Activated naive CD4-positive, alpha-beta T cell treated with anti-CD3 and anti-CD28 coated beads, Interleukin-2, amount 50 U/mL, for 72 hours (primary cell): ENCODE data around the gene MRPS14. TPM values are rescaled to one million over a fixed set of nuclear protein-coding genes. Genes with fewer than 3 reads are reported as not detected.
A peak's percentile ranks its signal among the peaks of the same experiment; 100 is the strongest.
"Not testable (repeated sequence)": the region's sequence is repeated elsewhere in the genome, so short reads cannot be mapped to it uniquely, and the experiment has no call there.

ENCODE experiments used
- ATAC-seq, 2 donors: fragments of 150-1000 bp; cut with Tn5 transposase; 2 replicates each; pipeline ENCODE4 v1.10.0; 2021; ENCODE audit warnings: mild to moderate bottlenecking in 2 of 2, moderate library complexity in 2 of 2
- DNase-seq, 2 donors: peaks; one replicate each; pipeline ENCODE4 v3.0.0; 2021 to 2022; ENCODE audit warnings: low spot score in 2 of 2
- H3K27ac Mint-ChIP-seq, 2 donors: one replicate each; pipeline ENCODE4 v1.8.0; 2022; ENCODE audit warnings: mild to moderate bottlenecking in 2 of 2, mixed read lengths in 2 of 2
- H3K36me3 Mint-ChIP-seq, 2 donors: one replicate each; pipeline ENCODE4 v1.8.0; 2022; ENCODE audit warnings: mixed read lengths in 2 of 2
- H3K9me3 Mint-ChIP-seq, 2 donors: one replicate each; pipeline ENCODE4 v1.8.0; 2022; ENCODE audit warnings: mixed read lengths in 2 of 2
- total RNA-seq, 2 donors: library from RNA; stranded (reverse); gene quantifications; one replicate each; pipeline ENCODE4 v1.2.3, GENCODE V29; 2022

MRPS14 gene
- total RNA-seq, 2 donors from 2014 or later: 42.6 to 45.7 TPM

DNA sequence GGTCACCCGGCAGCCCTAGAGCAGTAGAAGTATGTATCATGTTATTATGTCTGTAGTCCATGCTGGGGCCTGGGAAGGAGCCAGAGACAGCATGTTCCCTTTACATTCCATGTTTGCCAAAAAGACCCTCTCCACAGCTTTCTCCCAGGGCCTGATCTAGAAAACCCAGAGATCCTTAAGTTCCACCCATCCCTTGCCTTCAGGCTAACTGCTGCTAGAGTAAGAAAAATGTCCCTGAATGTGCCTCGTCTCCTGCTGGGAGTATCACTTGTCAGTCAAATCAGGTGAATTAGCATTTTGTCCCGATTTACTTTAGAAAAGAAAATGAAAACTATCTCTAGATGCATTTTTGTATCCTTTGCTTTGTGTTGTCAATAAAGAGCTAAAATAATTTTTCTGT lies 13.3 kb upstream of the MRPS14 start:
- Mint-ChIP-seq H3K27ac (no peak overlapping the region), H3K9me3 (no peaks in the 10 kb centered on the region), H3K36me3 (no peaks in the 10 kb centered on the region)
- DNase-seq: no peak
- ATAC-seq: no peak

DNA sequence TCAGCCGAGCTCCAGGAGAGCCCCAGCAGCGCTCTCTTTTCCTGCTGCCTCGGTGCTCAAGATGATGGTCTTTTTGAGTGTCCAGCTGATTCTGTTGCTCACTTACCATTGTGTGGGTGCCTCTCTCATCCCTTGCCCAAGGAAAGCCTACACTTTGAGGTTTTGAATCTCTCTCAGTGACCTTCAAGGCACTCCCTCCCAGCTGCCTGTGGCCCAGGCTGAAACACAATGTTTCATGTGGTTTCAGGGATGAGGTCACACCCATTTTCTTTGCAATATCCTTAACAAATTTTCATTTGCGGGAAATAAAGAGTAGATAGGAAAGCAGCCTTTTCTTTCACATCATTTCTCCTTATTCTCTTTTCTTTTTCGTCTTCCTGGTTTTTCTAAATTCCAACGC lies 12.6 kb upstream of the MRPS14 start:
- no peaks in the 10 kb centered on the region for H3K36me3 Mint-ChIP-seq
- H3K27ac Mint-ChIP-seq: no peak overlapping the region
- DNase-seq (no peak), ATAC-seq (peak in 1 of 2 donors; percentile 44)
- no peaks in the 10 kb centered on the region for H3K9me3 Mint-ChIP-seq

DNA sequence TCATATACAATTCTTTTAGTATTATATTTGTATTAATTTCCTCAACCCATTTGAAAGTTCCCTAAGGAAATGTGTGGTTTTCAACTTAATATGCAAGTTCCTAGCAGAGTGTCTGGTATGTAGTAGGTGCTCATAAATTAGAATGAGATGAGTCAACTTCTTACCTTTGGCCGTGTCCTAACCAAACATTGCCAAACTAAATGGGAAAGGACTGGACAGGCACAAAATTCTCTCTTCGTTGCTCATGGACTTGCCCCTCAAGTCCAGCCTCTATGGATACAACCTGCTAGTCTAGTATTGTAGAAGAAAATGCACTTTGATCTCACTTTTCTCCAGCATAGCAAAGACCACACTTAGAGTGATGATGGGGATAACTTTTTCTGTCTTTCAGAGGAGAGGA lies 11.6 kb upstream of the MRPS14 start:
- ATAC-seq (no peak), DNase-seq (no peak)
- Mint-ChIP-seq H3K9me3 (no peaks in the 10 kb centered on the region), H3K36me3 (no peaks in the 10 kb centered on the region), H3K27ac (no peak overlapping the region)

DNA sequence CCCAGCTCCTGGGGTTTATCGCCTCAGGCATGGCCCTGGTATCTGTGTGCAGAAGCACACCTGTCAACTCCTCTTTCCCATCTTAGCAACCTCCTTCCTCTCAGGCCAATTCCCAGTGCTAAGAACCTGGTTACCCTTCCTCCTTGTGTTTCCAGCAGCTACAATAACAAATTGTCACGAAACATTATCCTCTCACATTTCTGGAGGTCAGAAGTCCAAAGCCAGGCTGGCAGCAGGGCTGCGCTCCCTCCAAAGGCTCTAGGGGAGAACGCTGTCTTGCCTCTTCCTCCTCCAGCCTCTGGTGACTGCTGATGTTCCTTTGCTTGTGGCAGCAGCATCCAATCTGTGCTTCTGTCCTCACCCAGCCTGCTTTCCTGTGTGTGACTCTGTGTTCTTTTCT lies 10.7 kb upstream of the MRPS14 start:
- H3K27ac Mint-ChIP-seq: no peak overlapping the region
- no peaks in the 10 kb centered on the region for H3K9me3 Mint-ChIP-seq
- ATAC-seq (no peak), DNase-seq (no peak)
- no peaks in the 10 kb centered on the region for H3K36me3 Mint-ChIP-seq

DNA sequence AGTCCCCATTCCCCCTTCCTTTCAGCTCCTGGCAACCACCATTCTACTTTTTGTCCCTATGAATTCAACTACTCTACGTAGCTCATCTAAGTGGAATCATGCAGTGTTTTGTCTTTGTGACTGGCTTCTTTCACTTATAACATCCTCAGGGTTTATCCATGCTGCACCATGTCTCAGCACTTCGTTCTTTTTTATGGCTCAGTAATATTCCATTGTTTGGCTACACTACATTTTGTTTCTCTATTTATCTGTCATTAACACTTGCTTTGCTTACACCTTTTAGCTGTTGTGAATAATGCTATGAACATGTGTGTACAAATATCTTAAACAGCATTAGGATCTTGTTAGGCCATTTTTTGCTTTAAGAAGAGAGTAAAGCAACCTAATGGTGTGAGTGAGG lies 1.5 kb upstream of the MRPS14 start:
- no peak for DNase-seq
- no peak for ATAC-seq
- peak overlapping the region in 1 of 2 donors; percentile 93 for H3K27ac Mint-ChIP-seq
- peaks cover 5 to 9% of the 10 kb centered on the region in 2 donors for H3K9me3 Mint-ChIP-seq
- H3K36me3 Mint-ChIP-seq: peaks cover 13 to 19% of the 10 kb centered on the region in 2 donors

DNA sequence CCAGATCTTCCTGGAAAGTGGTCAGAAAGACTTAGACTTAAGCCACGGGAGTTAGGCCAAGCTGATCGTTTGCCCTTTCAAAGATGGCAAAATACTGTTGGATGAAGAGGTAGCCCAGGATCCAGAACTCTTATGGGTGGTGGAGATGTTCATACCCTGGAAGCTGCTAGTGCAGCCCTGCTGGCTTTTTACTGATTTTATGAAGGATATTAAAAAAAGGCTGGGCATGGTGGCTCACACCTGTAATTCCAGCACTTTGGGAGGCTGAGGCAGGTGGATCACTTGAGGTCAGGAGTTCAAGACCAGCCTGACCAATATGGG lies 657 bp upstream of the MRPS14 start:
- not testable (repeated sequence) for DNase-seq

DNA sequence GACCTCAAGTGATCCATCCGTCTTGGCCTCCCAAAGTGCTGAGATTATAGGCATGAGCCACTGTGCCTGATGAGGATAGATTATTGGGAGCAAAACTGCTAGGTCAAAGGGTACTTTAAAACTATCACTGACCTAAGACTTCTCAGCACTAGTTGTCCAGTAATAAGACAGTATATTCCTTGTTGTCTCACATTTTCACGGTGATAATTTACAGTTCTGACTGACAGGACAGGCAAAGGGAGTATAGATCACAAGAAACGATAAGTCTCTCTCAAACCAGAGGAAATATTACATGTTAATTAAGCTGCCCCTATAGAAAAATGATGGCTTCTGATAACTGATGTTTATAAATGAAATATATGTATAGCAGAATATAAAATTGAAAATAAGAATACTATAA lies 3.7 kb downstream of the MRPS14 start:
- peaks cover 9 to 13% of the 10 kb centered on the region in 2 donors for H3K36me3 Mint-ChIP-seq
- no peak for ATAC-seq
- H3K27ac Mint-ChIP-seq: peak overlapping the region in 1 of 2 donors; percentile 17
- no peak for DNase-seq
- H3K9me3 Mint-ChIP-seq: peaks cover 1 to 2% of the 10 kb centered on the region in 2 donors

More for the DNA sequence above, 657 bp upstream of the MRPS14 start:
- Mint-ChIP-seq H3K36me3 (peaks cover 13 to 19% of the 10 kb centered on the region in 2 donors), H3K27ac (peak overlapping the region; percentile 93 to 98)
- not testable (repeated sequence) for ATAC-seq, H3K9me3 Mint-ChIP-seq

DNA sequence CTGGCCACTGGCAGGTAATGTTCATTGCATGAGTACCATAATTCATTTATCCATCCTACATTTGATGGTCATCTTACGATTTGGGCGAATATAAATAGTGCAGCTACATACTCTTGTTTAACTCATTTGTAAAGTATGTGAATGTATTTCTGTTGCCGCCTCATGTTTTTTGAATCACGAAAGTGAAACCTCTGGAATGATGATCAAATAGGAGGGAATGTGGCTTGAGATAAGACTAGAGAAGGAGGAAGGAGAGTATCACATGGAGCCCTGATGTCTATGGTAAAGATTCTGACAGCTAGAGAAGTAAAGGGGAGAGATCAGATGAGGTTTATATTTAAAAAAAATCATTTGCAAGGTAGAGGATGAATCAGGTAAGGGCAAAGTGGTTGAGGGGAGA lies 8.0 kb downstream of the MRPS14 start:
- DNase-seq (no peak), ATAC-seq (no peak)
- Mint-ChIP-seq H3K36me3 (peaks cover 0 to 17% of the 10 kb centered on the region in 2 donors), H3K9me3 (no peaks in the 10 kb centered on the region), H3K27ac (peak overlapping the region; percentile 29 to 54)

DNA sequence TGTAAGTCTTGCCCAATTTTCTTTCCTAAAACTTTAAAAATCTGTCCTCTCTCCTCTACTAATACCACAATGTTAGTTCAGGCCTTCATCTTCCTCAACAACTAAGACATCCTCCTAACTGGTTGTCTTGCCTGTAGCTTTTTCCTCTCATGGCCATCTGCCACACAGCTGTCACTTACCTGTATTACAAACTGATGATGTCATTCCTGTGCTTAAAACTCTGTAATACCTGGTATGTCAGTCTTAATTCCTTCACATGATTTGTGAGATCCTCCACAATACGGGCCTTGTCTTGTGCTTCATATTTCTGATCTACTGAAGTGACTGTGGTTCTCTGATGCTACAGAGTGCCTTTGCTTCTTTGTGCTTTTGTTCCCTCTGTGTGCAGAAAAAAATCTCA lies 9.8 kb downstream of the MRPS14 start:
- H3K36me3 Mint-ChIP-seq: peaks cover 6 to 25% of the 10 kb centered on the region in 2 donors
- ATAC-seq (no peak), DNase-seq (no peak)
- peak overlapping the region in 1 of 2 donors; percentile 40 for H3K27ac Mint-ChIP-seq
- H3K9me3 Mint-ChIP-seq: no peaks in the 10 kb centered on the region

DNA sequence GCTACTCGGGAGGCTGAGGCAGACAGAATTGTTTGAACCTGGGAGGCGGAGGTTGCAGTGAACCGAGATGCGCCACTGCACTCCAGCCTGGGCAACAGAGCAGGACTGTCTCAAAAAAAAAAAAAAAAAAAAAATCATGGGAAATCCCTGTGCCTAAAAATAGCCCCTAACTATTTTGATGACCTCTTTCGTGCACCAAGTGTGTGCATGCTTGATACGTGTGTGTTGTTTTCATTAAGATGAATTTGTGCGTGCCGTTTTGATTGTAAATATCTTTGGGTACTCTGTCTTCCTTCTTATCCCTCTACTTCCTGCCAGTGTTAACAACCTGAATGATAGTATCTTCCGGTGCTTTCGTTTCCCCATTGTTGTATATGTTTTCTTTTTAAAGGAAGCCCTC lies 13.7 kb downstream of the MRPS14 start:
- Mint-ChIP-seq H3K27ac (peak overlapping the region in 1 of 2 donors; percentile 72), H3K9me3 (no peaks in the 10 kb centered on the region), H3K36me3 (peaks cover 21 to 44% of the 10 kb centered on the region in 2 donors)
- DNase-seq (no peak), ATAC-seq (no peak)

DNA sequence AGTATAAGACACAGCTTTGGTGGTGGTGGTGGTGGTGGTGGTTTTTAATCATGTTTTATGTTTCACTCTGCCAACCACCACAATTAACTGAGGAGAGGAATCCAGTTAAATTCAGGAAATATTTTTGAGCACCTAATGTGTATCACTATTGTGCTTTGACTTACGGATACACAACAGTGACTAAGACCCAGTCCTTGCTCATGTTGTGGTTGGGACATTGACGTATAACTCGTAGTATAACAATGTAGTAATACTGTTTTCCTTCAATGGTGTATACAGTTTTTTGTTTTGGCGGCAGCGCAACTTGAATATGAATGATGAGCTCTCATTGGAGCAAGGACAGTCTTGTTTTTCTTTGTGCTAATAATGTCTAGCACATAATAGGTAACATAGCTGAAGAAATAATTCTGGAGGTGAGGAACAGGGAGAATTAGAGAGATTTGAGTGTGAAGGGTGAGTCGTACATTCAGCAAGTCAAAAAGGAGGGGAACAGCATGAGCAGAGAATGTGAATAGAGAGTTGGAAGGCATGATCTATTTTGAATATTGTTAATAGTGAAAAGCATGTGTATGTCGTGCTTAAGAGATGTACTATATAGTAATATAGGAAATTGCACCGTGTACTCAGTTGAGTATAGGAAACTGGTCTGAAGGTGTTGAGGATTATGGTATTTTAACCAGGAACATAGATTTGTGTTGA lies 18.0 kb downstream of the MRPS14 start:
- Mint-ChIP-seq H3K27ac (peak overlapping the region; percentile 47 to 69), H3K9me3 (no peaks in the 10 kb centered on the region), H3K36me3 (peaks cover 35 to 62% of the 10 kb centered on the region in 2 donors)
- ATAC-seq (peak; percentile 21 to 73), DNase-seq (no peak)

DNA sequence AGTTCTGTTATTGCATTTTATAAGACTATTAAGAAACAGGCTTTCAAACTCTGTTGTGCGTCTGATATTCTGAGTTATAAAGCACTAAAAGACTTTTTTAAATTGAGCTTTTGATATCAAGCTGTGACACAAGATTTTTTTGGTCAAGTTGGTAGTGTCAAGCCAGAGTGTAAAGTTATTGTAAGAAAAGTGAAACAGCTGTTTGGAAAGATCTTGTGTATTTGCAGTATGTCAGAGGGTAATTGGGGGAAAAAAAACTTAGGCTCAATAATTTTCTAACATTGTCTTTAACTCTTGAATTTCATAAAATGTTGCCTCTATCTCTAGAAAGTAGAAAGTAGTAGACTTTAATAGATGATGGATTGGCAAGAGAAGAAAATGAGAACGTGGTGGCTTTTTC lies 19.7 kb downstream of the MRPS14 start:
- Mint-ChIP-seq H3K9me3 (no peaks in the 10 kb centered on the region), H3K27ac (peak overlapping the region; percentile 32 to 50), H3K36me3 (peaks cover 29 to 56% of the 10 kb centered on the region in 2 donors)
- ATAC-seq: no peak
- DNase-seq: no peak

DNA sequence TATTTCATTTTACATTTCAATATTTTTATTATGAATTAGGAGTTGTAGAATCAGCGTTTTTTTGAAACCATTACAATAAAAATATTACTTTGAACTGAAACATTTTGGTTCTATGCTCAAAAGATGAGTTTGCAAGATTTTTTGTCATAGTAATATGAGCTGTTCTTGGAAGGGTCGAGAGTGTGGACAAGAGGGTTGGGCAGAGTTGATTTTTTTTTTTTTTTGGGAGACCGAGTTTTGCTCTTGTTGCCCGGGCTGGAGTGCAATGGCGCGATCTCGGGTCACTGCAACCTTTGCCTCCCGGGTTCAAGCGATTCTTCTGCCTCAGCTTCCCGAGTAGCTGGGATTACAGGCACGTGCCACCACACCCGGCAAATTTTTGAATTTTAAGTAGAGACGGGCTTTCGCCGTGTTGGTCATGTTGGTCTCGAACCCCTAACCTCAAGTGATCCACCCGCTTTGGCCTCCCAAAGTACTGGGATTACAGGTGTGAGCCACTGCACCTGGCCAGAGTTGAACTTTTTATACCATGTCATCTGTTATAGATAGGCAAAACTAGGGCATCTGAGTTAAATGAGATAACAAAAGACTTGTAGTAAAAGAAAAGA lies 20.2 kb downstream of the MRPS14 start:
- peak overlapping the region; percentile 32 to 50 for H3K27ac Mint-ChIP-seq
- no peak for DNase-seq
- H3K9me3 Mint-ChIP-seq: no peaks in the 10 kb centered on the region
- peaks cover 26 to 51% of the 10 kb centered on the region in 2 donors for H3K36me3 Mint-ChIP-seq
- no peak for ATAC-seq

DNA sequence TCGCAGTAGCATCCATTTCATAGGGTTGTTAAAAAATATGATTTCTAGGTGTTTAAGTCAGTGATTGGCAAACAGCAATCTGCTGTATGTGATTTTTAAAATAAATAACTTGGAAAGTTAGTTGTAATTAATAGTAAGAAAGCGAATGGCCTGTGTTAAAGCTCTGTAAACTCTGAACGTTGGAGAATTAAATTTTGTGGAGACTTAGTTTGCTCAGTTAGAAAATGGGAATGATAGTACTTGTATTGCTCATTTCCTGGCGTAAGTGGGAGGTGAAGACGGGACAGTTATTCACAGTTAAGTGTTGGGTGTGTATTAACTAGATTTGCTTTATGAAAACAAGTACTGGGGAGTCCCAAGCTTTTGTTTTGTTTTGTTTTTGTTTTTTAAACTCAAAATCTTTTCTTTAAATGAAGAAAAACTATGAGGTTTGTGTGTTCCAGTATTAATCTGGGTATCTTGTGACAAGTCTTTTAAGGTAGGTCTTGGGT lies 22.5 kb downstream of the MRPS14 start:
- DNase-seq (no peak), ATAC-seq (no peak)
- Mint-ChIP-seq H3K9me3 (no peaks in the 10 kb centered on the region), H3K27ac (peak overlapping the region in 1 of 2 donors; percentile 90), H3K36me3 (peaks cover 22 to 46% of the 10 kb centered on the region in 2 donors)

DNA sequence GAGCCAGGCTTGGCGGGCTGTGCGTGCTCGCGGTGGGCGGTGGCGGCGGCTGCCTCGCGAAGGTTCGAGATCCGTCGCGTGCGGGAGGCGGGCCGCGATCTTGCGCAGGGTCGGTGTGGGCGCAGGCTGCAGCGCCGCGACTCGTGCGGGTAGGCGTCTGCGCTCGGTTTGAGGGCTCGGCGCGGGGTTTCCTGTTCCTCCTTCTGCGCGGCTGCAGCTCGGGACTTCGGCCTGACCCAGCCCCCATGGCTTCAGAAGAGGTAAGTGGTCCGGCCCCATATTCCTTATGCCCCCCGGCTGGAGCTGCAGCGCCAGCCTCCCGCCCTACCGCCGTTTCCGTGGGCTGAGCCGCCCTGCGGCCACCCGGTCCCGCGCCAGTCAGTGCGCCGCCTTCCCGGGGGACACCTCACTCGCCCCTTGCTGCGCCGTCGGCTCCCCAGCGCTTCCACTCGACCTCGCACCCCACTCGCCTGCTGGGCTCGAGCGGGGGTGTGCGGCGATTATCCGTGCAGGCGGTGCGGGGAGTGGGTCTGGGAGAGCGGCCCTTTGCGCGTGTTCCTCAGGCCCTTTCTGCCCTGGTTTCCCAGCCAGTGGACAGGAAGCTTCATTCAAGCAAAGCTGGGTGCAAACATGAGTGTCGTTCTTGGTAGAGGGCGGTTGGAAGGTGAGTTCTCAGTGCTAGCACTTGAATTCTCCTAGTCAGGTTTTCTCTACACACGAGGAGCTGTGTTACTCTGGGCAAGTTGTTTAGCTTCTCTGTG lies 23.1 kb downstream of the MRPS14 start, which contains the start of gene CACYBP:
Gene CACYBP (plus strand): TSS at position 12 of the 761 bp plus-strand sequence. CDS start 234 bp downstream, at position 246.
- H3K27ac Mint-ChIP-seq: peak within 1 kb of the TSS in 1 of 2 donors; percentile 90
- ATAC-seq: peak in 1 of 2 donors; percentile 2
- no peaks in the 10 kb centered on the region for H3K9me3 Mint-ChIP-seq
- DNase-seq: peak in 1 of 2 donors; percentile 34
- peaks cover 16 to 39% of the 10 kb centered on the region in 2 donors for H3K36me3 Mint-ChIP-seq

DNA sequence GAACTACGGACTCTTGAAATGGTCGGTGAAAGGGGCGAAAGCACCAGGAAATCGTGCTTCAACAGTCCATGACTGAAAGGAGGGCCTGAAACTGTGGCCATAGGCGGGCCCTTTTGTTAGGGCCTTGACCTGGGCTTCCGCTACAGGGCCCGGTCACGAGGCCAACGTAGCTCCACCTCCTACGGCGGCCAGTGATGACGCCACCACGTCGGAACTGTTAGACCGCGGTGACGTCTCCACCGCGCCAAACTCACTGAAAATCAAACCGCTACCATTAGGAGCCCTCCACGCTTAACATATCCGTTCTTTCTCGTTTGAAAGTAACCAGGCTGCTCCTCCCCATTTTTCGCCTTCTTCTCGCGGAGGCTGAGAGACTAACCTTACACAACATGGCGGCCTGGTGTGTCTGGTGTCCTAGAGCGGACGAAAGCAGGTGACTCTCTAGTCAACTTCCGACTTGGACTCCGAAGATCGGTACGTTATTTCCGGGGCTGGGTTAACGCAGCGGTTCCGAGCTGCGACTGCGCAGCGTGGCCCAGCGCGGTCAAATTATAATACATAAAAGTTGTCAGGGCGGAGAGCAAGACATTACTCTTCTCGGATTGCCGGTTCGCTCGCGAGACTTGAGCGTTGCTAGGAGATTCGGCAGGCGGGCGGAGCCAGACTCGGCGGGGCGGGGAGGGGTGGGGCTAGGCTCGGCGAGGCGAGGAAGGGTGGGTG lies 23.8 kb downstream of the MRPS14 start:
- no peak overlapping the region for H3K27ac Mint-ChIP-seq
- H3K36me3 Mint-ChIP-seq: peaks cover 14 to 35% of the 10 kb centered on the region in 2 donors
- DNase-seq (peak; percentile 90 to 98), ATAC-seq (peak; percentile 82 to 84)
- H3K9me3 Mint-ChIP-seq: no peaks in the 10 kb centered on the region
